MM.1S (cell line): ENCODE measurements around the gene DUSP14.

ENCODE experiments used
- DNase-seq: peaks from one replicate; pipeline ENCODE4 v3.0.0-alpha.2; 2015
- H2AFZ ChIP-seq: fragments of 300-600 bp; sonication (generic); 2 replicates; pipeline ENCODE4 v1.6.0; 2016; ENCODE audit warnings: antibody characterized with exemption, low read length
- H3F3A ChIP-seq: fragments of 300-600 bp; sonication (generic); 2 replicates; pipeline ENCODE4 v1.6.1; 2016; ENCODE audit warnings: mild to moderate bottlenecking, antibody characterized with exemption, low read length, moderate library complexity, mixed read lengths; ENCODE audit not compliant: insufficient read depth
- H3K27ac ChIP-seq: fragments of 300-600 bp; sonication (generic); 2 replicates; pipeline ENCODE4 v1.5.1; 2016; ENCODE audit warnings: mild to moderate bottlenecking, low read length
- H3K27me3 ChIP-seq: fragments of 300-600 bp; sonication (generic); replicated peaks from 2 replicates; pipeline ENCODE4 v1.6.0; 2016; ENCODE audit warnings: low read length; ENCODE audit not compliant: insufficient read depth
- H3K36me3 ChIP-seq: fragments of 300-600 bp; sonication (generic); replicated peaks from 2 replicates; pipeline ENCODE4 v1.6.1; 2016; ENCODE audit warnings: mild to moderate bottlenecking, low read length, mixed read lengths; ENCODE audit not compliant: insufficient read depth
- H3K4me1 ChIP-seq: fragments of 300-600 bp; sonication (generic); 2 replicates; pipeline ENCODE4 v1.6.1; 2016; ENCODE audit warnings: low read length, mixed read lengths
- H3K4me2 ChIP-seq: fragments of 300-600 bp; sonication (generic); 2 replicates; pipeline ENCODE4 v1.6.0; 2016; ENCODE audit warnings: low read depth, low read length
- H3K4me3 ChIP-seq: fragments of 300-600 bp; sonication (generic); 2 replicates; pipeline ENCODE4 v1.5.1; 2016; ENCODE audit warnings: low read length, mixed read lengths
- H3K79me2 ChIP-seq: fragments of 300-600 bp; sonication (generic); 2 replicates; pipeline ENCODE4 v1.6.1; 2016; ENCODE audit warnings: mixed run types, low read length, mixed read lengths
- H3K9ac ChIP-seq: fragments of 300-600 bp; sonication (generic); 2 replicates; pipeline ENCODE4 v1.6.1; 2016; ENCODE audit warnings: low read length, mixed read lengths
- H3K9me2 ChIP-seq: fragments of 300-600 bp; sonication (generic); replicated peaks from 2 replicates; pipeline ENCODE4 v1.6.1; 2016; ENCODE audit warnings: mild to moderate bottlenecking, low read length, mixed read lengths; ENCODE audit not compliant: insufficient read depth
- H3K9me3 ChIP-seq: fragments of 300-600 bp; sonication (generic); replicated peaks from 2 replicates; pipeline ENCODE4 v1.6.1; 2016; ENCODE audit warnings: mild to moderate bottlenecking, low read length, mixed read lengths; ENCODE audit not compliant: insufficient read depth
- H4K20me1 ChIP-seq: fragments of 300-600 bp; sonication (generic); 2 replicates; pipeline ENCODE4 v1.6.1; 2016; ENCODE audit warnings: mild to moderate bottlenecking, low read length, moderate library complexity, mixed read lengths; ENCODE audit not compliant: insufficient read depth
- EZH2 ChIP-seq: fragments of 300-600 bp; sonication (generic); optimal IDR thresholded peaks from 2 replicates; pipeline ENCODE3; 2017; ENCODE audit warnings: low read depth, mild to moderate bottlenecking, antibody characterized with exemption, low read length, mixed read lengths
- EZH2phosphoT487 ChIP-seq: fragments of 300-600 bp; sonication (generic); IDR thresholded peaks from 2 replicates; pipeline ENCODE4 v1.6.1; 2018; ENCODE audit warnings: antibody characterized with exemption, low read length
- TF ChIP-seq, protein P1 (sequence below): fragments of 300-600 bp; sonication (generic); IDR thresholded peaks from 2 replicates; pipeline ENCODE4 v1.5.1; 2016; ENCODE audit warnings: antibody characterized with exemption, low read length, mixed read lengths

Gene DUSP14

GRCh38 chr17:37553401-37553966, 63.8 kb downstream of the DUSP14 start:
- DNase-seq = no peak
- no peak overlapping the region for H3K4me2 ChIP-seq
- 0 out of 2 replicates have a peak, but pooled peaks cover 3% of the 10 kb centered on the region for H3F3A ChIP-seq
- H3K27me3 ChIP-seq = no peaks in the 10 kb centered on the region
- no peak overlapping the region for H3K27ac ChIP-seq
- H3K9me3 ChIP-seq = no peaks in the 10 kb centered on the region
- no peaks in the 10 kb centered on the region for H3K4me1 ChIP-seq
- H3K4me3 ChIP-seq = no peak overlapping the region
- no peaks in the 10 kb centered on the region for H4K20me1 ChIP-seq
- no peak overlapping the region for H3K9ac ChIP-seq
- no peaks in the 10 kb centered on the region for H3K9me2 ChIP-seq
- H3K36me3 ChIP-seq = peaks cover 10% of the 10 kb centered on the region
- TF ChIP-seq, protein P1, sequence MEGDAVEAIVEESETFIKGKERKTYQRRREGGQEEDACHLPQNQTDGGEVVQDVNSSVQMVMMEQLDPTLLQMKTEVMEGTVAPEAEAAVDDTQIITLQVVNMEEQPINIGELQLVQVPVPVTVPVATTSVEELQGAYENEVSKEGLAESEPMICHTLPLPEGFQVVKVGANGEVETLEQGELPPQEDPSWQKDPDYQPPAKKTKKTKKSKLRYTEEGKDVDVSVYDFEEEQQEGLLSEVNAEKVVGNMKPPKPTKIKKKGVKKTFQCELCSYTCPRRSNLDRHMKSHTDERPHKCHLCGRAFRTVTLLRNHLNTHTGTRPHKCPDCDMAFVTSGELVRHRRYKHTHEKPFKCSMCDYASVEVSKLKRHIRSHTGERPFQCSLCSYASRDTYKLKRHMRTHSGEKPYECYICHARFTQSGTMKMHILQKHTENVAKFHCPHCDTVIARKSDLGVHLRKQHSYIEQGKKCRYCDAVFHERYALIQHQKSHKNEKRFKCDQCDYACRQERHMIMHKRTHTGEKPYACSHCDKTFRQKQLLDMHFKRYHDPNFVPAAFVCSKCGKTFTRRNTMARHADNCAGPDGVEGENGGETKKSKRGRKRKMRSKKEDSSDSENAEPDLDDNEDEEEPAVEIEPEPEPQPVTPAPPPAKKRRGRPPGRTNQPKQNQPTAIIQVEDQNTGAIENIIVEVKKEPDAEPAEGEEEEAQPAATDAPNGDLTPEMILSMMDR = no peak
- no peak for TF ChIP-seq EZH2phosphoT487
- no peak for TF ChIP-seq EZH2
- no peak overlapping the region for H2AFZ ChIP-seq
- H3K79me2 ChIP-seq = peaks cover 46% of the 10 kb centered on the region

GRCh38 chr17:37555386-37555785, 65.7 kb downstream of the DUSP14 start:
- H3K9me3 ChIP-seq = no peaks in the 10 kb centered on the region
- H3F3A ChIP-seq = 0 out of 2 replicates have a peak, but pooled peaks cover 3% of the 10 kb centered on the region
- H2AFZ ChIP-seq = no peak overlapping the region
- no peaks in the 10 kb centered on the region for H3K4me1 ChIP-seq
- peaks cover 10% of the 10 kb centered on the region for H3K36me3 ChIP-seq
- H3K9me2 ChIP-seq = no peaks in the 10 kb centered on the region
- no peak for DNase-seq
- no peaks in the 10 kb centered on the region for H4K20me1 ChIP-seq
- no peaks in the 10 kb centered on the region for H3K27me3 ChIP-seq
- no peak for TF ChIP-seq EZH2phosphoT487
- TF ChIP-seq, protein P1 = no peak
- no peak for TF ChIP-seq EZH2
- no peak overlapping the region for H3K4me3 ChIP-seq
- no peak overlapping the region for H3K4me2 ChIP-seq
- peaks cover 32% of the 10 kb centered on the region for H3K79me2 ChIP-seq
- no peak overlapping the region for H3K9ac ChIP-seq
- H3K27ac ChIP-seq = no peak overlapping the region

- H4K20me1 ChIP-seq = no peaks in the 10 kb centered on the region
- H3K9me3 ChIP-seq = no peaks in the 10 kb centered on the region
- H3K27me3 ChIP-seq = no peaks in the 10 kb centered on the region
- peaks cover 13% of the 10 kb centered on the region for H3K36me3 ChIP-seq
- no peaks in the 10 kb centered on the region for H3K4me1 ChIP-seq
- H3K4me3 ChIP-seq = no peak overlapping the region
- H3K27ac ChIP-seq = no peak overlapping the region
- no peaks in the 10 kb centered on the region for H3K9me2 ChIP-seq
- no peak for TF ChIP-seq EZH2
- TF ChIP-seq EZH2phosphoT487 = no peak
- TF ChIP-seq, protein P1 = no peak
- peaks cover 12% of the 10 kb centered on the region for H3K79me2 ChIP-seq
- H3K9ac ChIP-seq = no peak overlapping the region
- H3F3A ChIP-seq = 0 out of 2 replicates have a peak, but pooled peaks cover 3% of the 10 kb centered on the region
- no peak overlapping the region for H3K4me2 ChIP-seq
- DNase-seq = no peak
- H2AFZ ChIP-seq = no peak overlapping the region
These were observed 67.8 kb downstream of the DUSP14 start for GRCh38 chr17:37557482-37557881.
